ENCODE results near the gene C4orf54.

The C4orf54 gene

GRCh38 chr4:99648321-99648720 is 9.3 kb downstream of the C4orf54 start:
- Histone ChIP-seq H3K36me3 (replicated peaks; ENCODE audit: insufficient read depth, low read length) (no peaks in the 10 kb centered on the region), H3K9me3 (replicated peaks; ENCODE audit: insufficient read depth, low read length) (no peaks in the 10 kb centered on the region), H3K9ac (ENCODE audit: low read length) (no peak overlapping the region), H3K79me2 (ENCODE audit: low read length) (no peaks in the 10 kb centered on the region), H3K4me2 (ENCODE audit: low read depth, low read length) (no peak overlapping the region), H3K4me3 (ENCODE audit: low read length) (no peak overlapping the region), H3K27me3 (replicated peaks; ENCODE audit: insufficient read depth, low read length) (no peaks in the 10 kb centered on the region), H3K4me1 (ENCODE audit: low read length) (no peaks in the 10 kb centered on the region), H3K9me2 (replicated peaks; ENCODE audit: insufficient read depth, low read length) (no peaks in the 10 kb centered on the region), H2AFZ (ENCODE audit: low read length) (no peak overlapping the region), H3K27ac (ENCODE audit: low read length) (no peak overlapping the region), H3F3A (ENCODE audit: insufficient read depth, low read length) (no peaks in the 10 kb centered on the region), H4K20me1 (ENCODE audit: insufficient read depth, low read length) (no peaks in the 10 kb centered on the region)
- TF ChIP-seq EZH2phosphoT487 (IDR thresholded peaks at IDR 0.05; ENCODE audit: low read length) (no peak), EZH2 (optimal IDR thresholded peaks at IDR 0.05; ENCODE audit: low read depth, low read length) (no peak)
- TF ChIP-seq, protein P1, sequence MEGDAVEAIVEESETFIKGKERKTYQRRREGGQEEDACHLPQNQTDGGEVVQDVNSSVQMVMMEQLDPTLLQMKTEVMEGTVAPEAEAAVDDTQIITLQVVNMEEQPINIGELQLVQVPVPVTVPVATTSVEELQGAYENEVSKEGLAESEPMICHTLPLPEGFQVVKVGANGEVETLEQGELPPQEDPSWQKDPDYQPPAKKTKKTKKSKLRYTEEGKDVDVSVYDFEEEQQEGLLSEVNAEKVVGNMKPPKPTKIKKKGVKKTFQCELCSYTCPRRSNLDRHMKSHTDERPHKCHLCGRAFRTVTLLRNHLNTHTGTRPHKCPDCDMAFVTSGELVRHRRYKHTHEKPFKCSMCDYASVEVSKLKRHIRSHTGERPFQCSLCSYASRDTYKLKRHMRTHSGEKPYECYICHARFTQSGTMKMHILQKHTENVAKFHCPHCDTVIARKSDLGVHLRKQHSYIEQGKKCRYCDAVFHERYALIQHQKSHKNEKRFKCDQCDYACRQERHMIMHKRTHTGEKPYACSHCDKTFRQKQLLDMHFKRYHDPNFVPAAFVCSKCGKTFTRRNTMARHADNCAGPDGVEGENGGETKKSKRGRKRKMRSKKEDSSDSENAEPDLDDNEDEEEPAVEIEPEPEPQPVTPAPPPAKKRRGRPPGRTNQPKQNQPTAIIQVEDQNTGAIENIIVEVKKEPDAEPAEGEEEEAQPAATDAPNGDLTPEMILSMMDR (IDR thresholded peaks at IDR 0.05; ENCODE audit: low read length), result no peak
- DNase-seq, result no peak

GRCh38 chr4:99647071-99647470 is 10.6 kb downstream of the C4orf54 start:
- H3K27ac ChIP-seq (ENCODE audit: low read length), result no peak overlapping the region
- H3K4me2 ChIP-seq (ENCODE audit: low read depth, low read length), result no peak overlapping the region

DNA sequence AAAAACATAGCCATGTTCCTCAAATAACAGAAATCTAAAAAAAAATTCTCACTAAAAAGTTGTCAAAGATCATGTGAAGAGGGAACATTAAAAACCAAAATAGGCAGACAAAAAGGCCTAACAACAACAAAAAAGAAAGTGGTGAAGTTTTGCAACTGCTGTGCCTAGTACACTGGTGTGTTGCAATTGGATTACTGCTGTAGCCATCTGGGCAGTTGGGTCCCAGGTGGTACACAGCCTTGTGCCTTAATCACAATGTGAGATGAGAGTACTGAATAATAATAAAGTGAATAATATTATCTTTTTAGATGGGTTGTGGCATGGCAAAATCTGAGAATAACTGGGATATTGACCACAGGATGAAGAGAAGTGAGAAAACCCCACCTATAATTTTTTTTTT is 12.0 kb downstream of the C4orf54 start:
- H3K4me2 ChIP-seq (ENCODE audit: low read depth, low read length), result no peak overlapping the region
- H3K4me1 ChIP-seq (ENCODE audit: low read length), result no peaks in the 10 kb centered on the region
- no peaks in the 10 kb centered on the region for H3K27me3 ChIP-seq (replicated peaks; ENCODE audit: insufficient read depth, low read length)
- H3K4me3 ChIP-seq (ENCODE audit: low read length), result no peak overlapping the region
- H3F3A ChIP-seq (ENCODE audit: insufficient read depth, low read length), result no peaks in the 10 kb centered on the region
- no peaks in the 10 kb centered on the region for H3K9me3 ChIP-seq (replicated peaks; ENCODE audit: insufficient read depth, low read length)
- H3K27ac ChIP-seq (ENCODE audit: low read length), result no peak overlapping the region
- no peaks in the 10 kb centered on the region for H4K20me1 ChIP-seq (ENCODE audit: insufficient read depth, low read length)
- no peak for TF ChIP-seq EZH2phosphoT487 (IDR thresholded peaks at IDR 0.05; ENCODE audit: low read length)
- no peak for TF ChIP-seq EZH2 (optimal IDR thresholded peaks at IDR 0.05; ENCODE audit: low read depth, low read length)
- TF ChIP-seq, protein P1 (IDR thresholded peaks at IDR 0.05; ENCODE audit: low read length), result no peak
- no peak overlapping the region for H2AFZ ChIP-seq (ENCODE audit: low read length)
- no peaks in the 10 kb centered on the region for H3K79me2 ChIP-seq (ENCODE audit: low read length)
- DNase-seq, result no peak
- no peak overlapping the region for H3K9ac ChIP-seq (ENCODE audit: low read length)
- H3K9me2 ChIP-seq (replicated peaks; ENCODE audit: insufficient read depth, low read length), result no peaks in the 10 kb centered on the region
- H3K36me3 ChIP-seq (replicated peaks; ENCODE audit: insufficient read depth, low read length), result no peaks in the 10 kb centered on the region

More at GRCh38 chr4:99647071-99647470, 10.6 kb downstream of the C4orf54 start:
- H3K4me1 ChIP-seq (ENCODE audit: low read length), result no peaks in the 10 kb centered on the region
- DNase-seq, result no peak
- H2AFZ ChIP-seq (ENCODE audit: low read length), result no peak overlapping the region
- H3F3A ChIP-seq (ENCODE audit: insufficient read depth, low read length), result no peaks in the 10 kb centered on the region
- no peaks in the 10 kb centered on the region for H3K27me3 ChIP-seq (replicated peaks; ENCODE audit: insufficient read depth, low read length)
- H4K20me1 ChIP-seq (ENCODE audit: insufficient read depth, low read length), result no peaks in the 10 kb centered on the region
- H3K4me3 ChIP-seq (ENCODE audit: low read length), result no peak overlapping the region
- no peaks in the 10 kb centered on the region for H3K36me3 ChIP-seq (replicated peaks; ENCODE audit: insufficient read depth, low read length)
- H3K9me3 ChIP-seq (replicated peaks; ENCODE audit: insufficient read depth, low read length), result no peaks in the 10 kb centered on the region
- H3K79me2 ChIP-seq (ENCODE audit: low read length), result no peaks in the 10 kb centered on the region
- no peak for TF ChIP-seq EZH2 (optimal IDR thresholded peaks at IDR 0.05; ENCODE audit: low read depth, low read length)
- TF ChIP-seq EZH2phosphoT487 (IDR thresholded peaks at IDR 0.05; ENCODE audit: low read length), result no peak
- TF ChIP-seq, protein P1 (IDR thresholded peaks at IDR 0.05; ENCODE audit: low read length), result no peak
- no peaks in the 10 kb centered on the region for H3K9me2 ChIP-seq (replicated peaks; ENCODE audit: insufficient read depth, low read length)
- no peak overlapping the region for H3K9ac ChIP-seq (ENCODE audit: low read length)

Data from MM.1S (cell line).